SU-DHL-6 (cell line): ENCODE data around the gene ZNF785.
"Not testable (repeated sequence)": the region's sequence is repeated elsewhere in the genome, so short reads cannot be mapped to it uniquely, and the experiment has no call there.

Experiments
- EZH2phosphoT487 ChIP-seq: fragments of 200-600 bp; sonication (generic), shearing (Covaris generic); conservative IDR thresholded peaks from 2 replicates; pipeline ENCODE4 v1.6.1; 2018; ENCODE audit warnings: mild to moderate bottlenecking, antibody characterized with exemption, low read length, moderate library complexity, mixed read lengths
- TF ChIP-seq, protein P1 (sequence below): fragments of 200-600 bp; sonication (generic); IDR thresholded peaks from one replicate; pipeline ENCODE4 v1.5.1; 2017; ENCODE audit warnings: antibody characterized with exemption, mild to moderate bottlenecking, low read length, moderate library complexity; ENCODE audit not compliant: insufficient read depth, poor library complexity, severe bottlenecking

DNA sequence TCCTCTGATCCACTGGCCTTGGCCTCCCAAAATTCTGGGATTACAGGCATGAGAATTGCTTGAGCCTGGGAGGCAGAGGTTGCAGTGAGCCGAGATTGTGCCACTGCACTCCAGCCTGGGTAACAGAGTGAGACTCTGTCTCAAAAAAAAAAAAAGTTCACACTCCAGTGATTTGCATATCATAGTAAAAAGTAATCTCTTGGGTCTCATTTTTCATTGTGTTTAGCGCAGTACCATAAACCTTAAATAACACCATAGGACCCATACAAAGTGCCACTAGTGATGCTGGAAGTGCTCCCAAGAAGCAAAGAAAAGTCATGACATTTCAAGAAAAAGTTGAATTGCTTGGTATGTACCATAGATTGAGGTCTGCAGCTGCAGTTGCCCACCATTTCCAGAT is 4.1 kb upstream of the ZNF785 start:
- TF ChIP-seq, protein P1, sequence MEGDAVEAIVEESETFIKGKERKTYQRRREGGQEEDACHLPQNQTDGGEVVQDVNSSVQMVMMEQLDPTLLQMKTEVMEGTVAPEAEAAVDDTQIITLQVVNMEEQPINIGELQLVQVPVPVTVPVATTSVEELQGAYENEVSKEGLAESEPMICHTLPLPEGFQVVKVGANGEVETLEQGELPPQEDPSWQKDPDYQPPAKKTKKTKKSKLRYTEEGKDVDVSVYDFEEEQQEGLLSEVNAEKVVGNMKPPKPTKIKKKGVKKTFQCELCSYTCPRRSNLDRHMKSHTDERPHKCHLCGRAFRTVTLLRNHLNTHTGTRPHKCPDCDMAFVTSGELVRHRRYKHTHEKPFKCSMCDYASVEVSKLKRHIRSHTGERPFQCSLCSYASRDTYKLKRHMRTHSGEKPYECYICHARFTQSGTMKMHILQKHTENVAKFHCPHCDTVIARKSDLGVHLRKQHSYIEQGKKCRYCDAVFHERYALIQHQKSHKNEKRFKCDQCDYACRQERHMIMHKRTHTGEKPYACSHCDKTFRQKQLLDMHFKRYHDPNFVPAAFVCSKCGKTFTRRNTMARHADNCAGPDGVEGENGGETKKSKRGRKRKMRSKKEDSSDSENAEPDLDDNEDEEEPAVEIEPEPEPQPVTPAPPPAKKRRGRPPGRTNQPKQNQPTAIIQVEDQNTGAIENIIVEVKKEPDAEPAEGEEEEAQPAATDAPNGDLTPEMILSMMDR, result not testable (repeated sequence)
- not testable (repeated sequence) for TF ChIP-seq EZH2phosphoT487
